Measurements from ENCODE around the gene KRTAP10-12.

Gene KRTAP10-12

GRCh38 chr21:44699502-44700001 lies 2.6 kb downstream of the KRTAP10-12 start:
- TF ChIP-seq PATZ1 (CRISPR knock-in tag; IDR thresholded peaks at IDR 0.05; ENCODE audit: borderline replicate concordance) (no peak), CSRNP3 (CRISPR knock-in tag; IDR thresholded peaks at IDR 0.05) (no peak), ARNTL (CRISPR knock-in tag; IDR thresholded peaks at IDR 0.05; ENCODE audit: borderline replicate concordance, low read depth) (no peak), RARB (CRISPR knock-in tag; IDR thresholded peaks at IDR 0.05) (no peak), TOX (CRISPR knock-in tag; IDR thresholded peaks at IDR 0.05; ENCODE audit: borderline replicate concordance) (no peak), ZNF8 (CRISPR knock-in tag; IDR thresholded peaks at IDR 0.05) (no peak), ISL1 (CRISPR knock-in tag; IDR thresholded peaks at IDR 0.05) (no peak), ZFP3 (CRISPR knock-in tag; IDR thresholded peaks at IDR 0.05) (no peak), ZC3H10 (CRISPR knock-in tag; IDR thresholded peaks at IDR 0.05) (no peak), BACH2 (CRISPR knock-in tag; IDR thresholded peaks at IDR 0.05; ENCODE audit: borderline replicate concordance) (no peak), ZNF565 (CRISPR knock-in tag; conservative IDR thresholded peaks at IDR 0.05; ENCODE audit: low read depth) (no peak), TCF4 (CRISPR knock-in tag; IDR thresholded peaks at IDR 0.05; ENCODE audit: borderline replicate concordance) (no peak), ESRRG (CRISPR knock-in tag; IDR thresholded peaks at IDR 0.05) (no peak), TSHZ2 (CRISPR knock-in tag; IDR thresholded peaks at IDR 0.05) (no peak), ZNF70 (CRISPR knock-in tag; IDR thresholded peaks at IDR 0.05) (no peak), GLIS3 (CRISPR knock-in tag; IDR thresholded peaks at IDR 0.05) (no peak)
- no peak for ATAC-seq

GRCh38 chr21:44700101-44701022 lies 3.4 kb downstream of the KRTAP10-12 start:
- ATAC-seq, result no peak
- TF ChIP-seq TCF4 (CRISPR knock-in tag; IDR thresholded peaks at IDR 0.05; ENCODE audit: borderline replicate concordance) (no peak), ZC3H10 (CRISPR knock-in tag; IDR thresholded peaks at IDR 0.05) (no peak)

GRCh38 chr21:44701023-44701400 lies 4.0 kb downstream of the KRTAP10-12 start:
- TF ChIP-seq PPARA (CRISPR knock-in tag; IDR thresholded peaks at IDR 0.05; ENCODE audit: borderline replicate concordance), result no peak
- no peak for TF ChIP-seq ZNF70 (CRISPR knock-in tag; IDR thresholded peaks at IDR 0.05)
- no peak for TF ChIP-seq ISL1 (CRISPR knock-in tag; IDR thresholded peaks at IDR 0.05)
- no peak for TF ChIP-seq ZNF8 (CRISPR knock-in tag; IDR thresholded peaks at IDR 0.05)
- no peak for TF ChIP-seq GLIS3 (CRISPR knock-in tag; IDR thresholded peaks at IDR 0.05)
- no peak for TF ChIP-seq ARNTL (CRISPR knock-in tag; IDR thresholded peaks at IDR 0.05; ENCODE audit: borderline replicate concordance, low read depth)
- TF ChIP-seq ZNF565 (CRISPR knock-in tag; conservative IDR thresholded peaks at IDR 0.05; ENCODE audit: low read depth), result no peak
- no peak for TF ChIP-seq TCF4 (CRISPR knock-in tag; IDR thresholded peaks at IDR 0.05; ENCODE audit: borderline replicate concordance)
- no peak for TF ChIP-seq PATZ1 (CRISPR knock-in tag; IDR thresholded peaks at IDR 0.05; ENCODE audit: borderline replicate concordance)
- TF ChIP-seq SNAI2 (CRISPR knock-in tag; IDR thresholded peaks at IDR 0.05), result no peak
- TF ChIP-seq CREB5 (CRISPR knock-in tag; IDR thresholded peaks at IDR 0.05; ENCODE audit: low read depth), result no peak
- no peak for TF ChIP-seq ZFP30 (CRISPR knock-in tag; IDR thresholded peaks at IDR 0.05)
- no peak for TF ChIP-seq TOX (CRISPR knock-in tag; IDR thresholded peaks at IDR 0.05; ENCODE audit: borderline replicate concordance)

More at GRCh38 chr21:44701023-44701400, 4.0 kb downstream of the KRTAP10-12 start:
- ATAC-seq, result no peak

Measured in SK-N-SH treated with all-trans-retinoic acid at 6 μM for 48 hours (cell line).